Adipocyte (in vitro differentiated cells): ENCODE measurements around the gene PITPNM1.

Experiments used
- DNase-seq: peaks from one replicate; pipeline ENCODE4 v3.0.0-alpha.2; 2015; ENCODE audit warnings: low read depth
- H3K27me3 ChIP-seq: replicated peaks from 2 replicates; pipeline ENCODE4 v1.7.0; 2013; ENCODE audit warnings: mild to moderate bottlenecking, low read length, moderate library complexity; ENCODE audit not compliant: control insufficient read depth, insufficient read depth
- H3K36me3 ChIP-seq: 2 replicates; pipeline ENCODE4 v1.7.0; 2013; ENCODE audit warnings: low read length, mild to moderate bottlenecking, moderate library complexity; ENCODE audit not compliant: control insufficient read depth, insufficient read depth, severe bottlenecking
- H3K4me1 ChIP-seq: 2 replicates; pipeline ENCODE4 v1.7.0; 2013; ENCODE audit warnings: mild to moderate bottlenecking, low read length, moderate library complexity; ENCODE audit not compliant: control insufficient read depth, insufficient read depth
- H3K4me3 ChIP-seq: 2 replicates; pipeline ENCODE4 v1.7.0; 2013; ENCODE audit warnings: mild to moderate bottlenecking, low read length, moderate library complexity
- H3K9ac ChIP-seq: 2 replicates; pipeline ENCODE4 v1.7.0; 2013; ENCODE audit warnings: mild to moderate bottlenecking, low read length, moderate library complexity
- H3K9me3 ChIP-seq: 2 replicates; pipeline ENCODE4 v1.7.0; 2013; ENCODE audit warnings: mild to moderate bottlenecking, low read length, moderate library complexity; ENCODE audit not compliant: control insufficient read depth

The PITPNM1 gene

GRCh38 chr11:67508486-67509121 is 3.4 kb upstream of the PITPNM1 start:
- Histone ChIP-seq H3K9me3 (no peaks in the 10 kb centered on the region), H3K4me1 (peaks cover 28% of the 10 kb centered on the region), H3K4me3 (peak overlapping the region; percentile 93), H3K27me3 (peaks cover 11% of the 10 kb centered on the region), H3K9ac (peak overlapping the region; percentile 90), H3K36me3 (no peaks in the 10 kb centered on the region)
- DNase-seq, result peak; percentile 99

- Histone ChIP-seq H3K27me3 (peaks cover 11% of the 10 kb centered on the region), H3K4me1 (peaks cover 28% of the 10 kb centered on the region), H3K9ac (peak within 1 kb of the TSS; percentile 90)
Observed at GRCh38 chr11:67507864-67508485, 2.8 kb upstream of the PITPNM1 start, which contains the start of gene CDK2AP2. TSS of gene CDK2AP2 (minus strand) at chr11:67508162. CDS start at chr11:67508082, 80 bp downstream.

GRCh38 chr11:67507242-67507863 is 2.2 kb upstream of the PITPNM1 start:
- peak overlapping the region; percentile 90 for H3K9ac ChIP-seq

More at GRCh38 chr11:67507864-67508485, 2.8 kb upstream of the PITPNM1 start, which contains the start of gene CDK2AP2:
- Histone ChIP-seq H3K36me3 (no peaks in the 10 kb centered on the region), H3K9me3 (no peaks in the 10 kb centered on the region), H3K4me3 (peak within 1 kb of the TSS; percentile 93)
- peak; percentile 99 for DNase-seq

GRCh38 chr11:67506426-67507051 is 1.4 kb upstream of the PITPNM1 start:
- no peaks in the 10 kb centered on the region for H3K9me3 ChIP-seq
- H3K4me1 ChIP-seq, result peaks cover 28% of the 10 kb centered on the region
- peak overlapping the region; percentile 93 for H3K4me3 ChIP-seq
- no peak for DNase-seq
- H3K36me3 ChIP-seq, result no peaks in the 10 kb centered on the region
- H3K9ac ChIP-seq, result peak overlapping the region; percentile 90
- peaks cover 7% of the 10 kb centered on the region for H3K27me3 ChIP-seq

More at GRCh38 chr11:67507242-67507863, 2.2 kb upstream of the PITPNM1 start:
- H3K4me1 ChIP-seq, result peaks cover 28% of the 10 kb centered on the region
- H3K4me3 ChIP-seq, result peak overlapping the region; percentile 93
- H3K36me3 ChIP-seq, result no peaks in the 10 kb centered on the region
- H3K9me3 ChIP-seq, result no peaks in the 10 kb centered on the region
- H3K27me3 ChIP-seq, result peaks cover 11% of the 10 kb centered on the region
- DNase-seq, result no peak

GRCh38 chr11:67505605-67506396 is 638 bp upstream of the PITPNM1 start:
- Histone ChIP-seq H3K4me1 (peaks cover 31% of the 10 kb centered on the region), H3K27me3 (peaks cover under 1% of the 10 kb centered on the region), H3K9me3 (no peaks in the 10 kb centered on the region), H3K9ac (peak overlapping the region; percentile 90), H3K36me3 (no peaks in the 10 kb centered on the region), H3K4me3 (peak overlapping the region; percentile 84)
- DNase-seq, result peak; percentile 97

GRCh38 chr11:67504005-67504949 is 886 bp downstream of the PITPNM1 start:
- peak overlapping the region; percentile 84 for H3K4me3 ChIP-seq
- H3K27me3 ChIP-seq, result no peaks in the 10 kb centered on the region
- H3K9me3 ChIP-seq, result no peaks in the 10 kb centered on the region
- peaks cover 31% of the 10 kb centered on the region for H3K4me1 ChIP-seq
- H3K9ac ChIP-seq, result peak overlapping the region; percentile 90
- H3K36me3 ChIP-seq, result no peaks in the 10 kb centered on the region
- peak; percentile 69 for DNase-seq

GRCh38 chr11:67503119-67504004 is 1.8 kb downstream of the PITPNM1 start:
- Histone ChIP-seq H3K9me3 (no peaks in the 10 kb centered on the region), H3K27me3 (no peaks in the 10 kb centered on the region), H3K4me3 (peak overlapping the region; percentile 84), H3K4me1 (peaks cover 27% of the 10 kb centered on the region), H3K36me3 (no peaks in the 10 kb centered on the region), H3K9ac (no peak overlapping the region)
- no peak for DNase-seq

- Histone ChIP-seq H3K9me3 (no peaks in the 10 kb centered on the region), H3K36me3 (no peaks in the 10 kb centered on the region), H3K9ac (no peak overlapping the region), H3K4me1 (peaks cover 24% of the 10 kb centered on the region), H3K4me3 (no peak overlapping the region), H3K27me3 (no peaks in the 10 kb centered on the region)
- DNase-seq, result no peak
Observed at GRCh38 chr11:67502328-67502979, 2.7 kb downstream of the PITPNM1 start.

- DNase-seq, result no peak
- H3K4me3 ChIP-seq, result no peak overlapping the region
- H3K9ac ChIP-seq, result no peak overlapping the region
- peaks cover 18% of the 10 kb centered on the region for H3K4me1 ChIP-seq
- H3K36me3 ChIP-seq, result no peaks in the 10 kb centered on the region
- H3K27me3 ChIP-seq, result no peaks in the 10 kb centered on the region
- no peaks in the 10 kb centered on the region for H3K9me3 ChIP-seq
Observed at GRCh38 chr11:67501854-67502253, 3.3 kb downstream of the PITPNM1 start.
